Nephron progenitor cell (in vitro differentiated cells): ENCODE measurements around the gene RPS10.
"Not testable (repeated sequence)": the region's sequence is repeated elsewhere in the genome, so short reads cannot be mapped to it uniquely, and the experiment has no call there.

Experiments
- DNase-seq: peaks from one replicate; pipeline ENCODE4 v3.0.0; 2021
- H3K27ac Mint-ChIP-seq: 2 replicates; pipeline ENCODE4 v1.8.0; 2021; ENCODE audit warnings: mild to moderate bottlenecking, moderate library complexity, mixed read lengths
- H3K27me3 Mint-ChIP-seq: 2 replicates; pipeline ENCODE4 v1.8.0; 2021; ENCODE audit warnings: mild to moderate bottlenecking, low read depth, mixed read lengths; ENCODE audit not compliant: poor library complexity
- H3K36me3 Mint-ChIP-seq: 2 replicates; pipeline ENCODE4 v1.8.0; 2021; ENCODE audit warnings: low read depth, mixed read lengths
- H3K4me1 Mint-ChIP-seq: 2 replicates; pipeline ENCODE4 v1.8.0; 2021; ENCODE audit warnings: mixed read lengths
- H3K4me3 Mint-ChIP-seq: 2 replicates; pipeline ENCODE4 v1.8.0; 2021; ENCODE audit warnings: mild to moderate bottlenecking, moderate library complexity, mixed read lengths
- H3K9me3 Mint-ChIP-seq: 2 replicates; pipeline ENCODE4 v1.8.0; 2021; ENCODE audit warnings: mild to moderate bottlenecking, moderate library complexity, mixed read lengths
- TF ChIP-seq, protein P1 (sequence below): fragments of 200-600 bp; sonication (generic); IDR thresholded peaks from 2 replicates; pipeline ENCODE4 v1.5.0; 2021; ENCODE audit warnings: antibody characterized with exemption

Gene RPS10

DNA sequence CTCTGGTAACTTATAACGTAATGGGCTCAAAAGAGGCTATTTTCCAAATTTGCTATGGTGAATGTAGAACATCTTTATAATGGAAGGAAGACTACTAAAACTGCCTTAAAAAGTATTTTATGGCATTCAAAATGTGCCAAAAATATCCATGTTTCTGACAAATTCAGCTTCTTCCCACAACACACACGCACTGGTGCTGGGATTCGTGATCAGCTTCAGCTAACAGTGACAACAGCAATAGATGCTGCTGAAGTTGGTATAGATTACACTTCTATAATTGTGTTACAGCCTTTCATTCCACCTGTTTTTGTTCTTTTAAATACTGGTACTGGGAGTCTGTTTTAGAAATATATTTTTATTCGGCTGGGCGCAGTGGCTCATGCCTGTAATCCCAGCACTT lies 52.4 kb downstream of the RPS10 start:
- DNase-seq = no peak
- H3K4me1 Mint-ChIP-seq = no peaks in the 10 kb centered on the region
- H3K9me3 Mint-ChIP-seq = peaks cover 3% of the 10 kb centered on the region
- H3K27me3 Mint-ChIP-seq = no peaks in the 10 kb centered on the region
- no peak overlapping the region for H3K4me3 Mint-ChIP-seq
- no peak overlapping the region for H3K27ac Mint-ChIP-seq
- TF ChIP-seq, protein P1, sequence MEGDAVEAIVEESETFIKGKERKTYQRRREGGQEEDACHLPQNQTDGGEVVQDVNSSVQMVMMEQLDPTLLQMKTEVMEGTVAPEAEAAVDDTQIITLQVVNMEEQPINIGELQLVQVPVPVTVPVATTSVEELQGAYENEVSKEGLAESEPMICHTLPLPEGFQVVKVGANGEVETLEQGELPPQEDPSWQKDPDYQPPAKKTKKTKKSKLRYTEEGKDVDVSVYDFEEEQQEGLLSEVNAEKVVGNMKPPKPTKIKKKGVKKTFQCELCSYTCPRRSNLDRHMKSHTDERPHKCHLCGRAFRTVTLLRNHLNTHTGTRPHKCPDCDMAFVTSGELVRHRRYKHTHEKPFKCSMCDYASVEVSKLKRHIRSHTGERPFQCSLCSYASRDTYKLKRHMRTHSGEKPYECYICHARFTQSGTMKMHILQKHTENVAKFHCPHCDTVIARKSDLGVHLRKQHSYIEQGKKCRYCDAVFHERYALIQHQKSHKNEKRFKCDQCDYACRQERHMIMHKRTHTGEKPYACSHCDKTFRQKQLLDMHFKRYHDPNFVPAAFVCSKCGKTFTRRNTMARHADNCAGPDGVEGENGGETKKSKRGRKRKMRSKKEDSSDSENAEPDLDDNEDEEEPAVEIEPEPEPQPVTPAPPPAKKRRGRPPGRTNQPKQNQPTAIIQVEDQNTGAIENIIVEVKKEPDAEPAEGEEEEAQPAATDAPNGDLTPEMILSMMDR = no peak
- H3K36me3 Mint-ChIP-seq = peaks cover 49% of the 10 kb centered on the region

DNA sequence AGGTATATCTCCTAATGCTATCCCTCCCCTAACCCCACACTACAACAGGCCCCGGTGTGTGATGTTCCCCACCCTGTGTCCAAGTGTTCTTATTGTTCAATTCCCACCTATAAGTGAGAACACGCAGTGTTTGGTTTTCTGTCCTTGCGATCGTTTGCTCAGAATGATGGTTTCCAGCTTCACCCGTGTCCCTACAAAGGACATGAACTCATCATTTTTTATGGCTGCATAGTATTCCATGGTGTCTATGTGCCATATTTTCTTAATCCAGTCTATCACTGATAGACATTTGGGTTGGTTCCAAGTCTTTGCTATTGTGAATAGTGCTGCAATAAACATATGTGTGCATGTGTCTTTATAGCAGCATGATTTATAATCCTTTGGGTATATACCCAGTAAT lies 54.0 kb downstream of the RPS10 start:
- H3K9me3 Mint-ChIP-seq, H3K4me3 Mint-ChIP-seq: not testable (repeated sequence)
- peaks cover 48% of the 10 kb centered on the region for H3K36me3 Mint-ChIP-seq

DNA sequence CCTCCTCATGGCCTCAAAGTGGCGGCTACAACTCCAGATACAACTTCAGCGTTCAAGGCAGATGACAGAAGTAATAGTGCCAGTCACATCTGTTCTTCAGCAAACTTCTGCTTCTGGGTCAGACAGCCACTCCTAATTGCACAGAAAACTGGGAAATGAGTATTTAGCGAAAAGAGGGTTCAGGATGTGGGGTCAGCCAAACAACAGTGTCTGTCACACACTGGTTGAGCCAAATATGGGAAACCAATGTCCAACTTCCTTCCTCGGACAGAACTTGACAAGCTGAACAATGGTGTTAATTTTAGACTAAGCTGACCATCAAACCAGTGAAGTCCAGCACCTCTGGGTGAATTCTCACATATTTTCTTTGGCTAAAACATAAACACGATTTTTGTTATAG lies 55.5 kb downstream of the RPS10 start:
- H3K9me3 Mint-ChIP-seq = peaks cover 3% of the 10 kb centered on the region
- peaks cover 48% of the 10 kb centered on the region for H3K36me3 Mint-ChIP-seq
- TF ChIP-seq, protein P1 = no peak
- peaks cover 7% of the 10 kb centered on the region for H3K4me1 Mint-ChIP-seq
- H3K27ac Mint-ChIP-seq = peak overlapping the region; percentile 74
- DNase-seq = no peak
- no peaks in the 10 kb centered on the region for H3K27me3 Mint-ChIP-seq
- H3K4me3 Mint-ChIP-seq = no peak overlapping the region

More for the DNA sequence above, 54.0 kb downstream of the RPS10 start:
- not testable (repeated sequence) for H3K4me1 Mint-ChIP-seq, H3K27ac Mint-ChIP-seq, H3K27me3 Mint-ChIP-seq, DNase-seq

DNA sequence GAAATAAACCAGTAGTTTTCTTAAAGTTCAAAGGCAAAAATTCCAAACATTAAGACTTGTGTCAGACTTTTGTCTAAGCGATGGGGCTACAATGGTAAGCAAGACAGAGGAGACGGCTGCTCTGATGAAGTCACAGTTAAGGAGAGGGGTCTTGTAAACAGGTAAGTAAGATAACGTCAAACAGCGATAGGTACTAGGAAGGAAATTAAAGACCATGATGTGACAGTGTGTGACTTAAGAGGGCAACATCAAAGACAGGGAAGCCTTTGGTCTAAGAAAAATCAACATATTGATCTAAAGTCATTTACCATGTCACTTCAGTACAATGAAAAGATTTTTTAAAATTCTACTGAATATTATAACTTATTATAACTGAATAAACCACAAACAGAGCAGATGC lies 56.5 kb downstream of the RPS10 start:
- peaks cover 50% of the 10 kb centered on the region for H3K36me3 Mint-ChIP-seq
- no peak overlapping the region for H3K4me3 Mint-ChIP-seq
- H3K27me3 Mint-ChIP-seq = no peaks in the 10 kb centered on the region
- no peak overlapping the region for H3K27ac Mint-ChIP-seq
- peaks cover 3% of the 10 kb centered on the region for H3K9me3 Mint-ChIP-seq
- TF ChIP-seq, protein P1 = no peak
- peaks cover 7% of the 10 kb centered on the region for H3K4me1 Mint-ChIP-seq
- DNase-seq = no peak
